T-helper 2 cell treated with Interferon-gamma antibody and Interleukin-4, amounts not matched to agents 100 ng/mL and 5 ng/mL, for 36 hours (primary cell): Measurements from ENCODE around the gene CFL1. TPM values are rescaled to one million over a fixed set of nuclear protein-coding genes. Genes with fewer than 3 reads are reported as not detected.

Source experiments
- intact Hi-C: fragments of 100-400 bp; cut with micrococcal nuclease; formaldehyde crosslinking; loops from one replicate; pipeline ENCODE4 v1.15.1; 2023
- total RNA-seq: library from RNA; stranded (reverse); gene quantifications from 2 replicates; pipeline ENCODE4 v1.2.3, GENCODE V29; 2022

CFL1 gene
- total RNA-seq, 1 donor from 2014 or later: 1,835 TPM

DNA sequence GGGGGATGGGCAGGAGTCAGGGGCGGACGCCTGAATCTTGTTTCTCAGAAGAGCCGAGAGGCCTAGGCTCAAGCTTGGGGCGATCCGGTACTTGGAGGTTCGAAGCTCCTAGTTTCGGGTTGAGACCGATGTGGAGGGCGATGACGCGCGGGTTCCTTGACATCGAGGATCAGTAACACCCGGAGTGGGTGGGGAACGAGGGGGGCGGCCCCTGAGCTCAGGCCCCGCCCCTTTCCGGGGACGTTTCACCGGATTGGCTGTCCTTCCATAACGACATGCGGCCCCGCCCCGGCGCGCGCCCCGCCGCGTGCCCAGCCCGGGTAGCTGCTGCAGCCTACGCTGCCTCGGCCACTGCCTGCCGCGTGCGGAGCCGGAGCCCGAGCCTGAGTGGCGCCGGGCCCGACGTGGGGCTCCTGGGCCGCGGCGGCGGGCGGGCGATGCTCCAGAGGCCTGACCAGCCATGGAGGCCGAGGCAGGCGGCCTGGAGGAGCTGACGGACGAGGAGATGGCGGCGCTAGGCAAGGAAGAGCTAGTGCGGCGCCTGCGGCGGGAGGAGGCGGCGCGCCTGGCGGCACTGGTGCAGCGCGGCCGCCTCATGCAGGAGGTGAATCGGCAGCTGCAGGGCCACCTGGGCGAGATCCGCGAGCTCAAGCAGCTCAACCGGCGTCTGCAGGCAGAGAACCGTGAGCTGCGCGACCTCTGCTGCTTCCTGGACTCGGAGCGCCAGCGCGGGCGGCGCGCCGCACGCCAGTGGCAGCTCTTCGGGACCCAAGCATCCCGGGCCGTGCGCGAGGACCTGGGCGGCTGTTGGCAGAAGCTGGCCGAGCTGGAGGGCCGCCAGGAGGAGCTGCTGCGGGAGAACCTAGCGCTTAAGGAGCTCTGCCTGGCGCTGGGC, 32.6 kb upstream of the CFL1 start, which contains the start of gene CCDC85B:
Gene CCDC85B, plus strand, starts transcription at position 350 of the 895 bp plus-strand sequence. Its CDS starts 111 bp downstream, at position 461.
- intact Hi-C loops: loop anchor here (1.0 to 10.0 kb wide), 3 partner anchors 10 to 106 kb away; partner anchors contain the start of genes AP5B1, FOSL1, OVOL1 and SART1

DNA sequence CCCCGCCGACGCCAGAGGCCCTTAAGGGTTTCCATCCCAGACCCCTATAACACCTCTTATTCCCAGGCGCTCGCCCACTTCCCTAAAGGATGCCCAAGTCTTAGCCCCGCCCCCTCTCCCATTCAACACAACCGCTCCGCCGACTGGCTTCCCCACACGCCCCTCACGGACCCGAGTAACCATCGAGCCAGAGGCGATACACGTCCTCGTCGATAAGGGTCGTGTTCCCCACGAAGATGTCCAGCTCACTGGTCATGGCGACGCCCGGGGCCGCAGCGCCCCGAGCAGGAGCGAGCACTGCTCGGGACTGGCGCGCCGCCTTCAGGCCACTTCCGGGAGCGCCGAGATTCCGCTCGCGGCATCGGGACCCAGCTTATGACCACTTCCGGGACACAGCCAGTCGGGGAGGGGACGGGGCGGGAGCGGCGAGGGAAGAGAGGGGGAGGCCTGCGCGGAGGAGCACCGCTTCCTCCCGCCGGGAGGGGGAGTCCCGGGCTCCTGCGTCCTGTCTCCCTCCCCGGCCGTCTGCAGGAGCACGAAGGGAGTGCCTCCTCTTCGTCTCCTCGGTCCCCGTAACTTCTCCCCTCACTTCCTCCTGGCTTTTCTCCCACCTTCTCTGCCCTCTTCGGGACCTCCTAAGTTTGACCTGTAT, 30.3 kb upstream of the CFL1 start, which contains the start of gene FIBP:
Gene FIBP, minus strand, starts transcription at position 309 of the 652 bp plus-strand sequence. Its CDS starts 53 bp downstream, at position 256.
- intact Hi-C loops: loop anchor here (1.0 to 5.0 kb wide), 5 partner anchors 15 to 176 kb away; partner anchors contain the start of genes C11orf68, CFL1, DRAP1 and KAT5

DNA sequence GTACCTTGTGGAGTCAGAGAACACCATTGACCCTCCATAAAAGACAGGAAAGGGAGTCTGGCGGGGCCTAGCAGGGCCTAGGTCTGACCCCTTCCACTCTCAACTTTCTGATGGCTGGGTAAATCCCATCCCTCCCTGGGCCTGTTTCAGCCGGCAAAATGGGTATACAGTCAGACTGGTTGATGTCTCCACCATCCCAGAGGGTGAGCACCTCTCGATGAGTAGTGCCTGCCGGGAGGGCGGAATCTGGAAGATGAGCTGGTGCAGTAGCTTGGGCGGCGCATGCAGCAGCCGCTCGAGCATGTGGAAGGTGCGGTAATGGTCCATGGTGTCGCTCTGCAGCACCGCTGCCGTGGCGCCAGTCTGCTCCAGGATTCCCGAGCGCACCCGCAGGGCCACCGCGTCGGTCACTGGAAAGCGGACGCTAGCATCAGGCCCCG, 29.8 kb upstream of the CFL1 start:
- intact Hi-C loops: loop anchor here (1.0 to 5.0 kb wide), 5 partner anchors 14 to 175 kb away; partner anchors contain the start of genes C11orf68, CFL1, DRAP1 and KAT5

DNA sequence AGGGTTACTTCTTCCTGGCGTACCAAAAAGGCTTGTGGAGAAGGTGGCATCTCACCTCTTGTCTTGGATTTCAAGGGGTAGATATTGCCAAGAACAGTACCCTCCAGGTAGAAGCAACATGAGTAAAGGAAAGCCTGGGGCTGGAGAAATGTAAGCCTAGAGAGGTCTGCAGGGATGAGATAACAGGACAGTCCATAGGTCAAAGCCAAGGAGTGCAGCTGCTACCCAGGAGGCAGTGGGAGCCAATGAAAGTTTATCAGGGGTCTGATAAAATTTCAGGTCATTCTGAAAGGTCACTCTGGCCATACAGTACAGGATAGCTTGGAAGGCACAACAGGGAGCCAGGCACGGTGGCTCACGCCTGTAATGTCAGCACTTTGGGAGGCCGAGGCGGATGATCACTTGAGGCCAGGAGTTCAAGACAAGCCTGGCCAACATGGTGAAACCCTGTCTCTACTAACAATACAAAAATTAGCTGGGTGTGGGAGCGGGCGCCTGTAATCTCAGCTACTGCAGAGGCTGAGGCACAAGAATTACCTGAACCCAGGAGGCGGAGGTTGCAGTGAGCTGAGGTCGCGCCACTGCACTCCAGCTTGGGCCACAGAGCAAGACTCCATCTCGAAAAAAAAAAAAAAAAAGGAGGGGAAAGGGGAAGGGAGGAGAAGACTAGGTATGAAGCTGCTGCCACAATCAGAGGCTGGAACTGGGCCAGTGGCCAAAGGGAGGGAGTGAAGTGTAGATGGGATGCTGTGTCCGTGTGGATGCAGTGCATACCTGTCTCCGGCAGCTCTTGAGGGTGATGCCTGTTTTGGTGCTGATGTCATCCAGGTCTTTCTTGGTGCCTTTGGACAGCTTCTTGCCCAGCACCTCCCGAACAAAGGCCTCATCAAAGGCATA, 29.1 kb upstream of the CFL1 start:
- intact Hi-C loops: loop anchor here (5.0 kb wide), 1 partner anchor 175 kb away; the partner anchor contains the start of gene KAT5

DNA sequence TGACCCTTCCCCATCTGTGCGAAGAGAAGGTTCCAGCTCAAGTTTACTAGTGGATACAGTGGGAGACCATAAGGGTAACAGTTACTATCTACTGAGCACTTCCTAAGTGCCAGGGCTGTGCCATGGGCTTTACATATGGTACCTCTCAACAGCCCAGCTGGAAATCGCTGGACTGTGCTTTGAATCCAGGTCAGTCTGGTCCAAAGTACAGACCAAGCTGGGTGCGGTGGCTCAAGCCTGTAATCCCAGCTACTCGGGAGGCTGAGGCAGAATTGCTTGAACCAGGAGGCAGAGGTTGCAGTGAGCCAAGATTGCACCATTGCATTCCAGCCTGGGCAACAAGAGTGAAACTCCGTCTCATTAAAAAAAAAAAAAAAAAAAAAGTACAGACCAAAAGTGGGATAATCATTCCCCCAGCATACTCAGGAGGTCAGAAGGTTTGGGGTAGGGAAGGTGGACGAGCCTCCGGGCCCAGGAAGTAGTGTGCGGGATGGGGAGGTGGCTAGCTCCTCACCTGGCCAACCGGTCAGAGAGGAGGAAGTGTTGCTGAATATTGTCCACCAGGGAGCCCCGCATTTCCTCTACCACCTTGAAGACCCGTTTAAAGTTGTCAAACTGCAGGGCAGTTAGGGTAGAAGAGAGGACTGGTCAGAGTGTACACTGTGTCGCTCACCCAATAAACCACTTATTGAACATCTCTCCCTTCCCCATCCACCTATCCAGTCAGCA, 28.0 kb upstream of the CFL1 start:
- intact Hi-C loops: loop anchor here (5.0 kb wide), 1 partner anchor 174 kb away; the partner anchor contains the start of gene KAT5

DNA sequence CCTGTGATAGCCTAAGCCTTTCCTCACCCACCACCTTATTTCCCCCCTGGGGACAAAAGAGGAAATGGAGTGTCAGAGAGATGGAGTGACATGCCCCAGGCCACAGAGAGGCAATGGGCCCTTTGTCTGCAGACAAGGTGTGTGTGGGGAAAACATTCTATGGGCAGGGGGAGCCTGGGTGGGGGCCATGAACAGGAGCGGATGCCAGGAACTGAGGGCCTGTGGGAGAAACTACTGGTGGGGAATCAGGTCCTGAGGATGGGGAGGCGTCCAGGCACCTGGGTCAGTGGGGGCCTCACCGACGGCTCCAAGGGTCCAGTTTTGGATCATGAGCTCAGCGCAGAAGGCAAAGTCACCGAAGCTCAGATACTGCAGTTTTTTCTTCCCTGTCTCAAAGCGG, 27.3 kb upstream of the CFL1 start:
- intact Hi-C loops: loop anchor here (5.0 kb wide), 1 partner anchor 173 kb away; the partner anchor contains the start of gene KAT5

DNA sequence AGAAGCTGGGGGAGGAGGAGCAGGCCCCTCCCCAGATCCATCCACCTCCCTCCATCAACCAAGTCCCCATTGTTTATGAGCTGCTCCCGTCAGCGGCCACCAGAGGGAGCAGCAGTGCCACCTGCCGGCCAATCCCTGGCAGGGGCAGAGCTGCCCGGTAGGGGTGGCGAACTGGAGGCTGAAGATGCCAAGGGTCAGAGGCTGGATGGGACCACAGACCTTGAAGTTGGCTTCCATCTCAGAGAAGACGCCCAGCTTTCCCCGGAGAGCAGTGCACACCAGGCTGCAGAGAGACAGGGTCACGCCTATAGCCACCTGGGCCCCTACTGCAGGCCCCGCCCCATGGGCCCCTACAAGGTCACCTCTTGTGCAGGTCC, 26.7 kb upstream of the CFL1 start:
- intact Hi-C loops: loop anchor here (1.0 to 5.0 kb wide), 4 partner anchors 11 to 172 kb away; partner anchors contain the start of gene KAT5

DNA sequence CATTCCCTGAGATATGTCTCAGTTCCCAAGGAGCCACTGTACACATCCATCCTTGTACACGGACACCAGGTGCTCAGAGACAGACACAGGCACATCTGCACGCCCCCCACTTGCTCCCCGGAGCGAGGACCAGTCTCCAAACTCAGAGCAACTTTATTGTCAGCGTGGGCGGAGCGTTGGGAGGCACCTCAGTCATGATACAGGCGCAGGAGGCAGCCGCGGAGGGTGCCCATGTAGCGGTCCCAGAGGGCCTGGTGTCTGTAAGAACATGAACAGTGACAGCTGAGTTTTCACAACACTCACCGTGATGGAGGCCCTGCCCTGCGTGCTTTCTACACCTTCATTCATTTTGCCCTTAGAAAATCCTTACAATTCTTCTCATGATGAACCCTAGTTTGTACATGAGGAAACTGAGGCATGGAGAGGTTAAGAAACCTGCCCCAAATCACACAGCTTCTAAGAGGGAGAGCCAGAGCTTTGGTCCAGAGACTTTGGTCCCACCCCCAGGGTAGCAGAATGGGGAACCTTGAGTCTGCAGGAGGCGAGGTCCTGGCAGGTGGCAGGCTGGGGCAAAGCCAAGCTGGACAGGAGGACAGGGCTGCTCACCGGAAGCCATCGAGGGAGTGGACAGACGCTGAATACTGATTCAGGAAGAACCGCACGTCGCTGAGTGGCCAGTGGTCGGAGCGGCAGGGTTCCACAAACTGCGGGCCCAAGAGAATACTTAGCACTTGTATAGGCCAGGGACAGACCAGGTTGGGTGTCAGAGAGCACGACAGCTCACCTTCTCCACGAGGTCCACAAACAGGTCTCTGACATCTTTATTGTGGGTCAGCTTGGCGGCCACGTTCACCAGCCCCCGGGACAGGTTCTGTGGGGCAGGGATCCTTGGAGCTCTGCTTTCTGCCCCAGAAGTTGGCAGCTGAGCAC, 26.1 kb upstream of the CFL1 start:
- intact Hi-C loops: loop anchor here (1.0 kb wide), 3 partner anchors 11 to 105 kb away; no protein-coding TSS in a partner anchor

DNA sequence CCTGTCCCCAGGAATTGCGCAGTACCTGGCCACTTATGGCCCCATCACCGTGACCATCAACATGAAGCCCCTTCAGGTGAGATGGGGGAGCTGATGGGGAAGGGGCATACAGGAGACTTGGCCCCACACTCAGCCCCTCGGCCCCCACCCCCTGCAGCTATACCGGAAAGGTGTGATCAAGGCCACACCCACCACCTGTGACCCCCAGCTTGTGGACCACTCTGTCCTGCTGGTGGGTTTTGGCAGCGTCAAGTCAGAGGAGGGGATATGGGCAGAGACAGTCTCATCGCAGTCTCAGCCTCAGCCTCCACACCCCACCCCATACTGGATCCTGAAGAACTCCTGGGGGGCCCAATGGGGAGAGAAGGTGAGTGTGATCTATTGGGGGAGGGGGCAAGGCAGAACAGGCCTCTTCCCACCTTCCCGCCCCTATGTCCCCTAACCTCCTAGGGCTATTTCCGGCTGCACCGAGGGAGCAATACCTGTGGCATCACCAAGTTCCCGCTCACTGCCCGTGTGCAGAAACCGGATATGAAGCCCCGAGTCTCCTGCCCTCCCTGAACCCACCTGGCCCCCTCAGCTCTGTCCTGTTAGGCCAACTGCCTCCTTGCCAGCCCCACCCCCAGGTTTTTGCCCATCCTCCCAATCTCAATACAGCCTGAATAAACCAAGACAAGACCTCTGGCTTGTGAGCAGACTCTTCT, 25.2 kb upstream of the CFL1 start:
- intact Hi-C loops: no loop called here

DNA sequence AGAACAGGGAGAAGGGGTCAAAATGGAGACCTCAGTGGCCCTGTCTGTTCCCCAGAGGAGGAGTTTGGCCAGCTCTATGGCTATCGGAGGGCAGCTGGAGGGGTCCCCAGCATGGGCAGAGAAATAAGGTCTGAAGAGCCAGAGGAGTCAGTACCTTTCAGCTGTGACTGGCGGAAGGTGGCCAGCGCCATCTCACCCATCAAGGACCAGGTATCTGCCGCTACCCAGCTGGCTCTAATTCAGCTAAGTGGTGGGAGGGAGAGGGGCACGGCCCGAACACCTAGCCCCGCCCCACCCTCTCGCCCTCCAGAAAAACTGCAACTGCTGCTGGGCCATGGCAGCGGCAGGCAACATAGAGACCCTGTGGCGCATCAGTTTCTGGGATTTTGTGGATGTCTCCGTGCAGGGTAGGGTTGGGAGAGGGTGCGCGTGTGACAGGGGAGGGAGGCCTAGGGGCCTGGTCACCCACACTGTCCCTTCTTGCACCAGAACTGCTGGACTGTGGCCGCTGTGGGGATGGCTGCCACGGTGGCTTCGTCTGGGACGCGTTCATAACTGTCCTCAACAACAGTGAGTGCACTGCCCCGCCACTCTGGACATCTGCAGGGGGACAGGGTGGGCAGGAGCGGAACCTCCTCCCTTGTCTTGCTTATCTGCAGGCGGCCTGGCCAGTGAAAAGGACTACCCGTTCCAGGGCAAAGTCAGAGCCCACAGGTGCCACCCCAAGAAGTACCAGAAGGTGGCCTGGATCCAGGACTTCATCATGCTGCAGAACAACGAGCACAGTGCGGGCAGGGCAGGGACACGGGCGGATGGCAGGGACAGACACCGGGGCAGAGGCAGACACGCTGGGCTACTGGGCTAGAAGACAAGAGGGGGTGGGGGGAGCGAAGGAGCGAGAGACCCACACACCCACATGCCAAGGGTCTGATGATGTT, 24.4 kb upstream of the CFL1 start:
- intact Hi-C loops: no loop called here

DNA sequence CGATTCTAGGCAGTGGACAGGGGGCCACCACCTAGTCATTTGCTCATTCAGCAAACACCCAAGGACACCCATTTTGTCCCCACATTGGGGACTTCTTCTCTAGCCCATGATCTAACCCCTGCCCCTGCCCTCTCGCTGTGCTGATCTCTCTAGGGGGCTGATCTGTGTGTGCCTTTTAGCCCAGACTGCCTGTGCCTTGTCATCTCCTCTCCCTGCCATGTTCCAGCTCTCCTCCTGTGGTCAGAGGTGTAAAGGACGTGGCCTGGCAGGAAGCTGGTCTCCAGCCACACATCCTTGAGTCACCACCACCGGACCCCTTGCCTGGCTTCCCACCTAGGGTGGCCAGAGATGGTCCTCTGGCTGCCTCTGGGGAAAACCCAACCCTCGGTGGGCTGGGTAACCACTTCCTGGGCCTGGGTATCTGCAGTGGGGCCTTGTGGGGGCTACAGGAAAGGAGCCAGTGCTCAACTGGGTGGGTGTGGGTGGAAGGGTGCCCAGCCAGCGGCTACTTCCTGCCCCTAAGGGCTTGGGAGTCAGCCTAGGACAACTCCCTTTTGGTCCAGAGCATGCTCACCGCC, 23.0 kb upstream of the CFL1 start:
- intact Hi-C loops: no loop called here

DNA sequence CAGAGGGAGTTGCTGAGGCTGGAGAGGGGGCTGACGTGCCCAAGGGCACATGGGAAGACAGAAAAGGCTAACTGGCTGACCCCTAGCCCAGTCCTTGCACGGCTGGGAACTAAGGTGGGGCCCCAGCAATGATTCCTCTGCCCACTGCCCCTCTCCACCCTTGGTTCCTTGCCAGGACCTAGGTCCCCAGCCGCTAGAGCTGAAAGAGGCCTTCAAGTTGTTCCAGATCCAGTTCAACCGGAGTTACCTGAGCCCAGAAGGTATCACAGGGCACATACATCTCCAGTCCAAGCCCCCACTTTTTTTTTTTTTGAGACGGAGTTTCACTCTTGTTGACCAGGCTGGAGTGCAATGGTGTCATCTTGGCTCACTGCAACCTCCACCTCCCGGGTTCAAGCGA, 22.0 kb upstream of the CFL1 start:
- intact Hi-C loops: no loop called here

DNA sequence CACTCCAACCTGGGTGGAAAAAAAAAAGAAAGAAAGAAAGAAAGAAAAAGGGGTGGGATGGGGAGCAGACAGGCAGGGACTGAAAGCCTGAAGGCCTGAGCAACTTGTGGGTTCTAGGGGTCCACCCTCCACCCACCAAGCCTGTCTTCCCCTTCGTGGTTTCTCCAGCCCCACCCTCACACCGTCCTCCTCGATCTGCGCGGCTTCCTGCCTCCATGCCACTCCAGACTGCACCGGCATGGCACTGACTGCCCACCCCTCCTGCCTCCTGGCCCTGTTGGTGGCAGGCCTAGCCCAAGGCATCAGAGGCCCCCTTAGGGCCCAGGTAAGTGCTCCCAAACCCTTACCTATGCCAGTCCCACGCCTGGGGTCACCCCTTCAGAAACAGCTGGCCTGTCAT, 21.6 kb upstream of the CFL1 start, which contains the start of gene CTSW:
Gene CTSW, plus strand, starts transcription at position 221 of the 400 bp plus-strand sequence. Its CDS starts 18 bp downstream, at position 239.
- intact Hi-C loops: no loop called here

DNA sequence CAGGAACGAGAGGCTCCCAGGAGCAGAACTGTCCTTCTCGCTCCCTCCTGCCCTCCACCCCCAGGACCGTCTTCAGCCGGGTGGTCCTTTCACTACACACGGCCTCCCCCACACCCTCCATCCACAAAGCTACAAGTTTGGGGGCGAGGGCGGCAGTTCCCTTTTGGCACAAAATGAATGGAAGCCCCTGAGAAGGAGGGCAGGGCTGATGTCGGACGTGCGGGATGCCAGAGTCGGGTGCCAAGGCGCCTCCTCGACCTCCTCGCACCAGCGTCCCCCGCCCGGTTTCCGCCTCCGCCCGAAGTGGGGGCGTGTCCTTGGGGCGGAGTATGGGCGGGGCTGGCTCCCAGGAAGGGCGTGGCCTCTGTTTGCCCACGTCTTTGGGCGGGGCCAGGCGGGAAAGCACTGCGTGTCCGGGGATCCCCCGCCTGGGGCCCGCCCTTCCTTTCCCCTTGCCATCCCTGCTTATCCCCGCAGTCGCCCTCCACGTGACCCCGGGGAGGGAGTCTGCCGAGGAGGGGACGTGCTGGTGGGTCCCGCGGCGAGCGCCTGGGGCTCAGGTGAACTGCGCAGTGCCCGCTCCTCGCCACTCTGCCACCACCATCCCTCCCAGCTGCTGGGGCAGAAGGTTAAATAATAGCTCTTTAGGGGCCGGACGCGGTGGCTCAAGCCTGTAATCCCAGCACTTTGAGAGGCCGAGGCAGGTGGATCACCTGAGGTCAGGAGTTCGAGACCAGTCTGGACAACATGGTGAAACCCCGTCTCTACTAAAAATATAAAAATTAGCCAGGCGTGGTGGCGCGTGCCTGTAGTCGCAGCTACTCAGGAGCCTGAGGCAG, 15.6 kb upstream of the CFL1 start:
- intact Hi-C loops: loop anchor here (1.0 kb wide), 4 partner anchors 11 to 46 kb away; partner anchors contain the start of genes C11orf68, DRAP1, FIBP and MUS81

DNA sequence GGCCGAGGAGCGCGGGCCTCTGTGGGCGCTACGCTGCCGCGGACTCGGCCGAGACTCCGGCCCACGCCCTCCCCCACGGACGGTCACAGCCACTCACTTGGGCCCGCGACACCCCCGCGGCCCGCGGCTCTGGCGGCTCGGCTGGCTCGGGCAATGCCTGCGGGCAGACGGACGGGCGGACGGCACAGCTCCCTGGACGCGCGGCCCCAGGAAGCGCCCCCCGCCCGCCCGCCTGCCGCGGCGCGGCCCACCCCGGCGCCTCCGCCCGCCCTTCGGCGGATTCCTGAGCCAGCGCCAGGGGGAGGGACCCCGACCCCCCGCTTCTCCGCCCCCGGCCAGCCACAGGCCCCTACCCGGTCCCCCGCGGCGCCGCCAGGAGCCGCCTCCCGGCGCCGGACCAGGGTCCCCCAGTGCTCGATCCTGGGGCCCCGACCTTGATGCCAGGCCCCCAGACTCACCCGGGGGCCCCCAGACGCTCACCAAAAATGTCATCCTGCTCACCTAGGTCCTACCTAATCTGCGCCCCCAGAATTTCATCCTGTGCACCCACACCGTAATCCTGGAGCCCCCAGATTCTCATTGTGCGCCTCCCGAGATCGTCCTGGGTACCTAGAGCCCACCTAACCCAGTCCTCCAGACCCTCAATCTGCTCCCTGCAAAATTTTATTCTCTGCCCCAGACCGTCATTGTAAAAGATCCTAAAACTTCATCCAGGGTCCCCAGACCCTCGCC, 14.8 kb upstream of the CFL1 start, which contains the start of gene EFEMP2:
Gene EFEMP2, minus strand, starts transcription at position 215 of the 732 bp plus-strand sequence. CDS start 446 bp downstream, outside the sequence.
- intact Hi-C loops: loop anchor here (1.0 kb wide), 4 partner anchors 12 to 47 kb away; partner anchors contain the start of genes C11orf68, DRAP1, FIBP and MUS81
